GM10266 (cell line): ENCODE results near the gene PODXL.
A peak's percentile ranks its signal among the peaks of the same experiment; 100 is the strongest.

Experiments
- DNase-seq: peaks from one replicate; pipeline ENCODE4 v3.0.0; 2012; ENCODE audit errors: extremely low spot score
- TF ChIP-seq, protein P1 (sequence below): IDR thresholded peaks from 2 replicates; pipeline ENCODE4 v1.5.1; 2012; ENCODE audit warnings: mild to moderate bottlenecking, low read depth; ENCODE audit not compliant: control insufficient read depth, insufficient read depth; ENCODE audit errors: missing control alignments

The PODXL gene

DNA sequence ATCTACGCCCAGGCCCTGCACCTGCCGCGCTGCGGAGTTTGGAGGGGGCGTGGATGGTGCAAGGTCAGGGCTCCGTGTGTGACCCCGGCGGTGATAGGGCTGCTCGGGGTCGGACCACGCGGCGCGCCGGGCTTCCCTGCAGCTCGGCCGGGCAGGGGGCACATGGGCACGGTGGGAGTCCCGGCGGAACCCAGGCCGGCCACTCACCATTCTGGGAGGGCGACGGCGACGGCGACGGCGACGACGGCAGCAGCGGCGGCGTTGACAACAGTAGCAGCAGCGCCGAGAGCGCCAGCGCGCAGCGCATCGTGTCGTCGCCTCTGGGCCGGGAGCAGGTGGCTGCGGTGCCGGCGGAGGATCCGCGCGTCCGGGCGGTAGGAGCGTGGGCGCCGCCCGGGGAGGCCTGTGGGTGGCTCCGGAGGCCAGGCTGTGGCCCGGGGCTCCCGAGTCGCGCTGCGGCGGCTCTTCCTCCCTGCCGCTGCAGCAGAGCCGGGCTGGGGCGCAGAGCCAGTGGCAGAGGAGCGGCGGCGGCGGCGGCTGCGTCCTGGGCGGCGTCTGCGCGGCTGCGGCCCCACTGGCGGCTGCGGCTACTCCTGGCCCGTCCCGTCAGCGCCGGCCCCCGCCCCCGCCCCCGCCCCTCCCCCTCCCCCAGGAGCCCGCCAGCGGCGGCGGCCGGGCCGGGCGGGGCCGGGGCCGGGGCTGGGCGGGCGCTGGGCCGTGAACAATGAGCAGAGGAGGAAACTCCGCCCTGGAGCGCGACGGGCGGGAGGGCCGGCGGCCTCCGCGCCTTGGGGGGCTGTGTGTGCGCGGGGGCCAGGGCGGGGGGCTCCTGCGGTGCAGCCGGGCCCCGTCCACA is at the start of gene PODXL:
TSS of gene PODXL (minus strand) at position 576 of the 856 bp plus-strand sequence. CDS start at position 307, 269 bp downstream.
- TF ChIP-seq, protein P1, sequence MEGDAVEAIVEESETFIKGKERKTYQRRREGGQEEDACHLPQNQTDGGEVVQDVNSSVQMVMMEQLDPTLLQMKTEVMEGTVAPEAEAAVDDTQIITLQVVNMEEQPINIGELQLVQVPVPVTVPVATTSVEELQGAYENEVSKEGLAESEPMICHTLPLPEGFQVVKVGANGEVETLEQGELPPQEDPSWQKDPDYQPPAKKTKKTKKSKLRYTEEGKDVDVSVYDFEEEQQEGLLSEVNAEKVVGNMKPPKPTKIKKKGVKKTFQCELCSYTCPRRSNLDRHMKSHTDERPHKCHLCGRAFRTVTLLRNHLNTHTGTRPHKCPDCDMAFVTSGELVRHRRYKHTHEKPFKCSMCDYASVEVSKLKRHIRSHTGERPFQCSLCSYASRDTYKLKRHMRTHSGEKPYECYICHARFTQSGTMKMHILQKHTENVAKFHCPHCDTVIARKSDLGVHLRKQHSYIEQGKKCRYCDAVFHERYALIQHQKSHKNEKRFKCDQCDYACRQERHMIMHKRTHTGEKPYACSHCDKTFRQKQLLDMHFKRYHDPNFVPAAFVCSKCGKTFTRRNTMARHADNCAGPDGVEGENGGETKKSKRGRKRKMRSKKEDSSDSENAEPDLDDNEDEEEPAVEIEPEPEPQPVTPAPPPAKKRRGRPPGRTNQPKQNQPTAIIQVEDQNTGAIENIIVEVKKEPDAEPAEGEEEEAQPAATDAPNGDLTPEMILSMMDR = no peak
- DNase-seq = peak; percentile 89

- DNase-seq = no peak
- TF ChIP-seq, protein P1 = no peak
Measured at GRCh38 chr7:131605280-131605878, 49.0 kb upstream of the PODXL start.

GRCh38 chr7:131604841-131605279 is 48.4 kb upstream of the PODXL start:
- TF ChIP-seq, protein P1 = no peak
- DNase-seq = no peak

DNA sequence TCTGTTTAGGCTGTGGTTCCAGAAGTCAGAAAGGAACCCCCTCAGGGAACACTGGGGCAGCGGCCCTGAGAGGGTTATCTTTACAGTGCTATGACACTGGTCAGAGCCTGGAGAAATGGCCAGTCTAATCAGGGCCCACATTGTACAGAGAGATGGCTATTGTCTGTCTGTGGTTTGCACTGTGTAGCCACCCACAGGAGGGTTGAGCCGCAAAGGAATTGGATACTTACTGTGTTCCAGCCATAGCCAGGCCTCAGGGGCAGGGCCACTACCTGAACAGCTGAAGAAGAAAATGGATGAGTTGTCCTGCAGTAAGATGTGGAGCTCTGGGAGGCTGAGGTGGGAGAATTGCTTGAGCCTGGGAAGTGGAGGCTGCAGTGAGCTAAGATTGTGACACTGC is 47.5 kb upstream of the PODXL start:
- TF ChIP-seq, protein P1 = no peak
- DNase-seq = no peak

GRCh38 chr7:131602994-131603372 is 46.6 kb upstream of the PODXL start:
- TF ChIP-seq, protein P1 = no peak

GRCh38 chr7:131602304-131602993 is 46.0 kb upstream of the PODXL start:
- no peak for DNase-seq
- TF ChIP-seq, protein P1 = no peak

More at GRCh38 chr7:131602994-131603372, 46.6 kb upstream of the PODXL start:
- no peak for DNase-seq
